ENCODE data around the gene CAMK1D.

DNA sequence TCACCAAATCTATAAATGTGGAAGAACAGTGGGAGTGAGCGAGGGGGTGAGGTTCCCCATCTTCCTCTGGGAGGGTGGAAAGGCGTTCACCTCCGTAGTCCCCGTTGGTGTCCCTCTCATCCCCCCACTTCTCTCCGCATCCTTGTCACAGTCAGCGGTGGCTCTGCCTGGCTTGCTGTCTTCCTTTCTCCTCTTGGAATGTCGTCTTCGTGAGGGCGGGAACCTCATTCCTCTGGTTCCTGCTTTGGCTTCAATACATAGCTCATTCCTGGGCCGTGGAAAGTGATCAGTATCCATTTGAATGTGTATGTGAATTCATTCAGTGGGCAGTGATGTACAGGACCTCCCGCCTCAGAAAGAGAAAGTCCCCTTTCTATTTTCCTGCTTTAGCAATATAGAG is 289.4 kb downstream of the CAMK1D start:
- TF ChIP-seq, protein P1, sequence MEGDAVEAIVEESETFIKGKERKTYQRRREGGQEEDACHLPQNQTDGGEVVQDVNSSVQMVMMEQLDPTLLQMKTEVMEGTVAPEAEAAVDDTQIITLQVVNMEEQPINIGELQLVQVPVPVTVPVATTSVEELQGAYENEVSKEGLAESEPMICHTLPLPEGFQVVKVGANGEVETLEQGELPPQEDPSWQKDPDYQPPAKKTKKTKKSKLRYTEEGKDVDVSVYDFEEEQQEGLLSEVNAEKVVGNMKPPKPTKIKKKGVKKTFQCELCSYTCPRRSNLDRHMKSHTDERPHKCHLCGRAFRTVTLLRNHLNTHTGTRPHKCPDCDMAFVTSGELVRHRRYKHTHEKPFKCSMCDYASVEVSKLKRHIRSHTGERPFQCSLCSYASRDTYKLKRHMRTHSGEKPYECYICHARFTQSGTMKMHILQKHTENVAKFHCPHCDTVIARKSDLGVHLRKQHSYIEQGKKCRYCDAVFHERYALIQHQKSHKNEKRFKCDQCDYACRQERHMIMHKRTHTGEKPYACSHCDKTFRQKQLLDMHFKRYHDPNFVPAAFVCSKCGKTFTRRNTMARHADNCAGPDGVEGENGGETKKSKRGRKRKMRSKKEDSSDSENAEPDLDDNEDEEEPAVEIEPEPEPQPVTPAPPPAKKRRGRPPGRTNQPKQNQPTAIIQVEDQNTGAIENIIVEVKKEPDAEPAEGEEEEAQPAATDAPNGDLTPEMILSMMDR (IDR thresholded peaks at IDR 0.05; ENCODE audit: low read length), result no peak
- TF ChIP-seq EZH2 (optimal IDR thresholded peaks at IDR 0.05; ENCODE audit: low read depth, low read length), result no peak
